ENCODE measurements around the gene RAB13. TPM values are rescaled to one million over a fixed set of nuclear protein-coding genes. Genes with fewer than 3 reads are reported as not detected.
A peak's percentile ranks its signal among the peaks of the same experiment; 100 is the strongest.
"Not testable (repeated sequence)": the region's sequence is repeated elsewhere in the genome, so short reads cannot be mapped to it uniquely, and the experiment has no call there.

Gene RAB13
- total RNA-seq, 1 donor: 36.7 TPM

- TF ChIP-seq CTCF (IDR thresholded peaks at IDR 0.05; ENCODE audit: insufficient read depth, low read depth, low read length): no peak
- DNase-seq (ENCODE audit: low read depth): peak; percentile 98
- H3K4me3 ChIP-seq (ENCODE audit: low read depth, low read length): peak within 1 kb of the TSS; percentile 90
Observed at GRCh38 chr1:153990468-153991150, 4.5 kb upstream of the RAB13 start, which contains the start of gene RPS27. TSS of gene RPS27 (plus strand) at chr1:153990762. CDS start at chr1:153990797, 35 bp downstream.

GRCh38 chr1:153987621-153988020 lies 1.5 kb upstream of the RAB13 start:
- no peak for DNase-seq (ENCODE audit: low read depth)
- H3K4me3 ChIP-seq (ENCODE audit: low read depth, low read length): no peak overlapping the region
- no peak for TF ChIP-seq CTCF (IDR thresholded peaks at IDR 0.05; ENCODE audit: insufficient read depth, low read depth, low read length)

GRCh38 chr1:153985341-153985912 lies 712 bp downstream of the RAB13 start:
- peak; percentile 72 for DNase-seq (ENCODE audit: low read depth)
- TF ChIP-seq CTCF (IDR thresholded peaks at IDR 0.05; ENCODE audit: insufficient read depth, low read depth, low read length): no peak
- peak overlapping the region; percentile 97 for H3K4me3 ChIP-seq (ENCODE audit: low read depth, low read length)

- peak overlapping the region; percentile 97 for H3K4me3 ChIP-seq (ENCODE audit: low read depth, low read length)
- TF ChIP-seq CTCF (IDR thresholded peaks at IDR 0.05; ENCODE audit: insufficient read depth, low read depth, low read length): no peak
- DNase-seq (ENCODE audit: low read depth): peak; percentile 39
Observed at GRCh38 chr1:153984123-153984894, 1.8 kb downstream of the RAB13 start.

DNA sequence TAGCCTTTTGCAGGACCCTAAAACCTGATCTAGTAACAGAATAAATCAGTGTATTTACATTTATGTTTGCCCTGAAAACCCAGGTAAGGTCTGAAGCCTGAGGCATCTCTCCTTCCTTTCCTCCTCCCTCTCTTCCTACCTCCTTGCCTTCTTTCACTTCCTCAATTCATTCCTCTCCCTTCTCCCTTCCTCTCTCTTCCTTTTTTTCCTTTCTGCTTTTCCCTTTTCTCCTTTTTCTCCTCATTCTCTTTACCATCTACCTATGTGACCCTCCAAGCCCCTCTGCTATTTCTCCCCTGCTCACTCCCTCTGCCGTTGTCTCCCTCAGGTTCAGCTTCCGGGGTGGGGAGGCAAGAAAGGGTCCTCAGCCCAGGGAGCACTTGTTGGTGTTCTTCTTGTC lies 4.4 kb downstream of the RAB13 start:
- DNase-seq (ENCODE audit: low read depth); H3K4me3 ChIP-seq (ENCODE audit: low read depth, low read length): not testable (repeated sequence)

DNA sequence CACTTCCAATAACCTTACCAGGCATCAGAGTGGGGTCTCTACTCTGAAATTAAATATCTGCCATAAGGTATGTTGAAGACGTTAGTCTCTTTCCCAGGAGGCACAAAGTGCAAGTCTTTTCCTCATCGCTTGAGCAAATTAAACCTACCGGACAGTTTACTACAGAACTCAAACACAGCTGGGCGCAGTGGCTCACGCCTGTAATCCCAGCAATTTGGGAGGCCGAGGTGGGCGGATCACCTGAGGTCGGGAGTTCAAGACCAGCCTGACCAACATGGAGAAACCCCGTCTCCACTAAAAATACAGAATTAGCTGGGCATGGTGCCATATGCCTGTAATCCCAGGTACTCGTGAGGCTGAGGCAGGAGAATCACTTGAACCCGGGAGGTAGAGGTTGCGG lies 7.0 kb downstream of the RAB13 start:
- not testable (repeated sequence) for DNase-seq (ENCODE audit: low read depth); H3K4me3 ChIP-seq (ENCODE audit: low read depth, low read length)

DNA sequence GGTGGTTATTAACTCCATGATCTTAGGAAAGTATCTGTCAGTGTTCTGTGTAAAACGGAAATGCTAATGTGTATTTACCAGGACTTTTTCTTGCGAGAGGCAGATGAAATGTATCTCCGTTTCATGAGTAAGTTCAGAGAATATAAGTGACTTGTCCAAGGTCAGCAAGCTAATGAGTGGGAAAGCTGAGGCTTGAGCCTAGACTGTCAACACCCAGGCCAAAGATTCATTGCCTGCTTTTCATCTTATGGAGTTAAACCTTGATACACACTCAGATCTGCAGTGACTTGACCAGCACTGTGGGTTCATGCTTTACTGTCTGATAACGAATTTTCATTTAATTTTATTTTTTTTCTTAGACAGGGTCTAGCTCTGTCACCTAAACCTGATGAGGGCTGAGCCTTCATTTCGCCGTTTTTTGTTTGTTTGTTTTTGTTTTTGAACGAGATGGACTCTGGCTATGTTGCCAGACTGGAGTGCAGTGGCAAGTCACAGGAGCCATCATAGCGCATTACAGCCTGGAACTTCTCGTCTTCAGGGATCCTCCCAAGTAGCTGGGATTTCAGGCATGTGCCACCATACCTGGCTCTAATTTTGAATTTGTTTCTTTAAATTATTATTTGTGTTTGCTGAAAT lies 7.7 kb downstream of the RAB13 start:
- DNase-seq (ENCODE audit: low read depth): no peak
- H3K4me3 ChIP-seq (ENCODE audit: low read depth, low read length): peak overlapping the region; percentile 82
- TF ChIP-seq CTCF (IDR thresholded peaks at IDR 0.05; ENCODE audit: insufficient read depth, low read depth, low read length): no peak

Measured in fibroblast of villous mesenchyme (primary cell).